ENCODE data around the gene SP1. TPM values are rescaled to one million over a fixed set of nuclear protein-coding genes. Genes with fewer than 3 reads are reported as not detected.
"Not testable (repeated sequence)": the region's sequence is repeated elsewhere in the genome, so short reads cannot be mapped to it uniquely, and the experiment has no call there.

Gene SP1
- total and polyA plus RNA-seq, 2 experiments from 2014 or later: 3.6 to 30.3 TPM

DNA sequence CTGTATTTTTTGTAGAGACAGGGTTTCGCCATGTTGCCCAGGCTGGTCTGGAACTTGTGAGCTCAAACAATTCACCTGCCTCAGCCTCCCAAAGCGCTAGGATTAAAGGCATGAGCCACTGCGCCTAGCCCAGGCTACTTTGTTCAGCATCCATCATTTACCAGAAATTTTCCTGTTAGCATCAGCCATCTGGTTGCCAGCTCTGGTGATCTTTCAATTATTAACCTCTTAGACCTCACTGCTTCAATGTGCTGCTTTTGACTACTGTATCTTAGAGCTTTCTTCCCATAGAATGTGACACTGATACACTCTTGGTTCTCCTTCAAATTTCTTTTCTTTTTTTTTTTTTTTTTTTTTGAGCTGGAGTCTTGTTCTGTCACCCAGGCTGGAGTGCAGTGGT is 38.2 kb downstream of the SP1 start:
- no peak overlapping the region for H2AFZ ChIP-seq
- H3K79me2 ChIP-seq (ENCODE audit: insufficient read depth): no peaks in the 10 kb centered on the region
- H4K20me1 ChIP-seq (ENCODE audit: insufficient read depth): no peaks in the 10 kb centered on the region
- H3K9ac ChIP-seq: no peak overlapping the region
- H3K27ac ChIP-seq: no peak overlapping the region
- peaks cover 5% of the 10 kb centered on the region; the same call in 1 of the 2 replicates for H3F3A ChIP-seq (ENCODE audit: insufficient read depth)
- H3K27me3 ChIP-seq (replicated peaks; ENCODE audit: insufficient read depth): no peaks in the 10 kb centered on the region
- H3K9me3 ChIP-seq (ENCODE audit: low read depth): no peaks in the 10 kb centered on the region
- no peak for TF ChIP-seq EZH2 (IDR thresholded peaks at IDR 0.05; ENCODE audit: insufficient read depth, poor library complexity, severe bottlenecking)
- no peak for TF ChIP-seq EZH2phosphoT487 (IDR thresholded peaks at IDR 0.05; ENCODE audit: insufficient read depth, low read depth)
- no peaks in the 10 kb centered on the region for H3K9me2 ChIP-seq (ENCODE audit: insufficient read depth)
- peaks cover 15% of the 10 kb centered on the region for H3K4me1 ChIP-seq (ENCODE audit: insufficient read depth)
- WGBS, 2 experiments (ENCODE audit: low coverage in 1 of 2, low lambda C conversion rate in 2 of 2, missing lambda C conversion rate in 2 of 2): 89 to 93% methylated on average over 3 of the region's 3 CpGs
- DNase-seq: no peak
- H3K36me3 ChIP-seq (ENCODE audit: low read depth): no peaks in the 10 kb centered on the region
- in situ Hi-C loops (cut with MboI): no loop called here
- no peak overlapping the region for H3K4me2 ChIP-seq (ENCODE audit: unreplicated experiment)
- no peak overlapping the region for H3K4me3 ChIP-seq

DNA sequence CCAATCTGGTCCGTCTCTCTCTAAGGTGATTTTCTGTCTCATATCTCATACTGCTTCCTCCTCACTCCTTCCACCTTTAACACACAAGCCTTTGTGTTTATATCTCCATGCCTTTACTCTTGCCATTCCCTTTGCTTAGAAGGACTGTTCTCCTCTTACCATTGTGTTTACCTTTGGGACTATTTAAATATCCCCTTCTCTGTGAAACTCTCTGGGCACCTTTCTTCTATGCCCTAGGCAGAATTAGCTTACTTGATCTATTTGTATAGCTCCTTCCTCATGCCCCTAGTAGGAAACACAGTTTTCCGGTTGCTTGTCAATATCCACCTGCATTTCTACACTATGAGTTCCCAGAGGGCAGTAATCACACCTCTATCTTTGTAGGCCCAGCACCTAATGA is 39.8 kb downstream of the SP1 start:
- Histone ChIP-seq H3K9ac (no peak overlapping the region), H2AFZ (no peak overlapping the region), H3K9me3 (ENCODE audit: low read depth) (no peaks in the 10 kb centered on the region), H3F3A (ENCODE audit: insufficient read depth) (peaks cover 5% of the 10 kb centered on the region; the same call in 1 of the 2 replicates), H3K27ac (no peak overlapping the region), H3K79me2 (ENCODE audit: insufficient read depth) (no peaks in the 10 kb centered on the region), H3K9me2 (ENCODE audit: insufficient read depth) (no peaks in the 10 kb centered on the region), H3K4me3 (no peak overlapping the region), H3K4me2 (ENCODE audit: unreplicated experiment) (no peak overlapping the region), H3K36me3 (ENCODE audit: low read depth) (no peaks in the 10 kb centered on the region), H4K20me1 (ENCODE audit: insufficient read depth) (no peaks in the 10 kb centered on the region), H3K4me1 (ENCODE audit: insufficient read depth) (peaks cover 6% of the 10 kb centered on the region), H3K27me3 (replicated peaks; ENCODE audit: insufficient read depth) (no peaks in the 10 kb centered on the region)
- no peak for TF ChIP-seq EZH2phosphoT487 (IDR thresholded peaks at IDR 0.05; ENCODE audit: insufficient read depth, low read depth)
- TF ChIP-seq EZH2 (IDR thresholded peaks at IDR 0.05; ENCODE audit: insufficient read depth, poor library complexity, severe bottlenecking): no peak
- WGBS, 2 experiments (ENCODE audit: low coverage in 1 of 2, low lambda C conversion rate in 2 of 2, missing lambda C conversion rate in 2 of 2): 81 to 86% methylated on average over 2 of the region's 2 CpGs
- in situ Hi-C loops (cut with MboI): no loop called here
- no peak for DNase-seq

DNA sequence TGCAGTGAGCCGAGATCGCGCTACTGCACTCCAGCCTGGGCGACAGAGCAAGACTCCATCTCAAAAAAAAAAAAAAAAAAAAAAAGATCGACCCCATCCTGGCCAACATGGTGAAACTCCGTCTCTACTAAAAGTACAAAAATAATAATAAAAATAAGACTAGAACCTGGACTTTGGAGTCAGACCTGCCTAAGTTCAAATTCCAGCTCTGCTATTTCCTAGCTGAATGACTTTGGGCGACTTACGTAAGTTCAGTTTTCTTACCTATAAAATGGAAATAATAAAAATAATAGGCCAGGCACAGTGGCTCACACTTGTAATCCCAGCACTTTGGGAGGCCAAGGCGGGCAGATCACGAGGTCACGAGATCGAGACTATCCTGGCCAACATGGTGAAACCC is 42.3 kb downstream of the SP1 start:
- H3K36me3 ChIP-seq (ENCODE audit: low read depth); H3K4me1 ChIP-seq (ENCODE audit: insufficient read depth); H3K9ac ChIP-seq; H2AFZ ChIP-seq; H3K4me2 ChIP-seq (ENCODE audit: unreplicated experiment); H3K9me3 ChIP-seq (ENCODE audit: low read depth); H3K4me3 ChIP-seq; in situ Hi-C loops (cut with MboI); H3K79me2 ChIP-seq (ENCODE audit: insufficient read depth); H3F3A ChIP-seq (ENCODE audit: insufficient read depth); H3K9me2 ChIP-seq (ENCODE audit: insufficient read depth); H3K27ac ChIP-seq; H3K27me3 ChIP-seq (replicated peaks; ENCODE audit: insufficient read depth); DNase-seq; H4K20me1 ChIP-seq (ENCODE audit: insufficient read depth): not testable (repeated sequence)
- WGBS, 2 experiments (ENCODE audit: low coverage in 1 of 2, low lambda C conversion rate in 2 of 2, missing lambda C conversion rate in 2 of 2): 73 to 74% methylated on average over 8 to 12 of the region's 12 CpGs

DNA sequence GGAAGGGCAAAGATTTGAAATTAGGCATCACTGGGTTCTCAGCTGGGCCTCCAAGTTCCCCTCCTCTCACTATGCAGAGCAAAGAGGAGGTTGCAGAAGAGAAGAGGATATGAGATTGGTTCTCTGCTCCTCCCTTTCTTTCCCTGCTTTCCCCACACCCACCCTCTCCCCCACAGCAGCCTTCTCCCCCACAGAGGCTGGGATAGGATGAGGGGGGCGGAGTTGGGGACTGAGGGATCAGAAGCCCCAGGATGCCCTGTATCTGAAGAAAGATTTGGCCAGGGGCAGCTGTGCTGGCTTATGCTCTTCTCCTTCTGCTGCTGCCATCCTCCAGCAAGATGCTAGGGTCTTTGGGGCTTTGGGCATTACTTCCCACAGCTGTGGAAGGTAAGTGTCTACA is 43.6 kb downstream of the SP1 start, which contains the start of gene AMHR2:
Gene AMHR2 (plus strand): TSS at position 259 of the 400 bp plus-strand sequence. CDS start 80 bp downstream, at position 339.
- Histone ChIP-seq H2AFZ (no peak within 1 kb of the TSS), H3K4me2 (ENCODE audit: unreplicated experiment) (no peak within 1 kb of the TSS), H3K4me3 (no peak within 1 kb of the TSS), H3K9me2 (ENCODE audit: insufficient read depth) (no peaks in the 10 kb centered on the region), H3K79me2 (ENCODE audit: insufficient read depth) (no peaks in the 10 kb centered on the region), H3K4me1 (ENCODE audit: insufficient read depth) (peaks cover 8% of the 10 kb centered on the region), H3K36me3 (ENCODE audit: low read depth) (no peaks in the 10 kb centered on the region), H3K9ac (no peak within 1 kb of the TSS), H3K27ac (no peak within 1 kb of the TSS), H3F3A (ENCODE audit: insufficient read depth) (peaks cover 6% of the 10 kb centered on the region), H4K20me1 (ENCODE audit: insufficient read depth) (no peaks in the 10 kb centered on the region), H3K9me3 (ENCODE audit: low read depth) (no peaks in the 10 kb centered on the region), H3K27me3 (replicated peaks; ENCODE audit: insufficient read depth) (no peaks in the 10 kb centered on the region)
- TF ChIP-seq EZH2phosphoT487 (IDR thresholded peaks at IDR 0.05; ENCODE audit: insufficient read depth, low read depth): no peak
- no peak for TF ChIP-seq EZH2 (IDR thresholded peaks at IDR 0.05; ENCODE audit: insufficient read depth, poor library complexity, severe bottlenecking)
- DNase-seq: no peak
- WGBS, 2 experiments (ENCODE audit: low coverage in 1 of 2, low lambda C conversion rate in 2 of 2, missing lambda C conversion rate in 2 of 2): 100% methylated on average over 1 of the region's 1 CpG
- in situ Hi-C loops (cut with MboI): no loop called here
